ENCODE data around the gene GTF3C2. TPM values are rescaled to one million over a fixed set of nuclear protein-coding genes. Genes with fewer than 3 reads are reported as not detected.

GTF3C2 gene
- total and polyA plus RNA-seq, 9 of the 15 experiments (the other 6 are each of a cell fraction or from before 2014, with no cell fraction given), result 35.5 to 96.8 (median 53.0) TPM

DNA sequence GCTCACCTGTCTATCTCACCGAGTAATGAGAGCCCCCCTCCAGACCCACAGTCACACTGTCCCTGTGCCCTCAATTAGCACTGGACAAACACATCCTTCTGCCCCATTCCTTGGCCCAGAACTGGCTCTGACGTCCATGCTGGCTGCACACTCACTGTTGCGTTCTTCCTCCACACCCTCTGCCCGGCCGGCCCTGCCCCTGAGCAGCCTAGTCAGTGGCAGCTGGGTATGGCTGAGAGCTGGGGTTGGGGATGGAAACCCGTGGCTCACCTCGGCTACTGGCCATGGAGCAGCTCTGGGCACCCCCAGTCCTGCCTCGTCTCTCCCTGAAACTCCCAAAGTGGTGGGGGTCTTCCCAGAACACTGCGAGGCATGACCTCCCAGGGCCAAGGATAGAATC, 41.9 kb downstream of the GTF3C2 start:
- Histone ChIP-seq H3K79me2 (ENCODE audit: control insufficient read depth, insufficient read depth, low read length) (no peaks in the 10 kb centered on the region), H3K4me3 (no peak overlapping the region), H3K36me3 (ENCODE audit: control insufficient read depth, insufficient read depth, low read length) (peaks cover 15% of the 10 kb centered on the region; the same call in 1 of the 3 replicates), H2AFZ (ENCODE audit: low read depth, low read length) (no peak overlapping the region), H3K9me1 (ENCODE audit: control insufficient read depth, insufficient read depth, low read length) (peaks cover 7% of the 10 kb centered on the region), H3K27me3 (ENCODE audit: control insufficient read depth in 2 of 2, insufficient read depth in 2 of 2, low read length in 2 of 2) (no peaks in the 10 kb centered on the region), H4K20me1 (replicated peaks; ENCODE audit: control insufficient read depth, insufficient read depth, low read length) (0 out of 2 replicates have a peak, but pooled peaks cover 6% of the 10 kb centered on the region), H3K9me3 (replicated peaks; ENCODE audit: control insufficient read depth, insufficient read depth, low read depth, low read length) (no peaks in the 10 kb centered on the region), H3K9ac (ENCODE audit: insufficient read depth in 1 of 2, low read depth in 2 of 2, low read length in 2 of 2) (peak overlapping the region in 1 of 2 experiments; percentile 78; a peak in 2 of 4 replicates), H3K4me1 (replicated peaks in 1 of 2; ENCODE audit: control insufficient read depth in 2 of 2, insufficient read depth in 2 of 2, low read length in 2 of 2) (peaks cover 0 to 8% of the 10 kb centered on the region in 2 experiments; a peak in 3 of 5 replicates), H3K4me2 (ENCODE audit: insufficient read depth, low read length) (no peak overlapping the region), H3K27ac (ENCODE audit: extremely low read depth, low read depth, low read length) (no peak overlapping the region)
- POLR2A ChIA-PET, result interaction anchor here (0.6 to 1.8 kb wide), 5 partner anchors 9 to 214 kb away, joined by 3 to 4 read pairs (median 3); no protein-coding TSS in a partner anchor
- no TSS peak for BruUV-seq (replicated peaks)
- no peak for DNase-seq (ENCODE audit: extremely low read depth in 1 of 4, low spot score in 3 of 4)
- intact Hi-C loops (cut with micrococcal nuclease), result no loop called here
- in situ Hi-C loops (cut with MboI), result no loop called here
- 56% methylated on average over 8 of the region's 9 CpGs for WGBS (ENCODE audit: insufficient coverage, low coverage, missing lambda C conversion rate)
- CTCF ChIA-PET (ENCODE audit: low intra/inter-chr PET ratio), result no interaction called here
- no peak for FAIRE-seq
- TF ChIP-seq MAFG (tag; conservative IDR thresholded peaks at IDR 0.05), result no peak
- TF ChIP-seq, protein P1, sequence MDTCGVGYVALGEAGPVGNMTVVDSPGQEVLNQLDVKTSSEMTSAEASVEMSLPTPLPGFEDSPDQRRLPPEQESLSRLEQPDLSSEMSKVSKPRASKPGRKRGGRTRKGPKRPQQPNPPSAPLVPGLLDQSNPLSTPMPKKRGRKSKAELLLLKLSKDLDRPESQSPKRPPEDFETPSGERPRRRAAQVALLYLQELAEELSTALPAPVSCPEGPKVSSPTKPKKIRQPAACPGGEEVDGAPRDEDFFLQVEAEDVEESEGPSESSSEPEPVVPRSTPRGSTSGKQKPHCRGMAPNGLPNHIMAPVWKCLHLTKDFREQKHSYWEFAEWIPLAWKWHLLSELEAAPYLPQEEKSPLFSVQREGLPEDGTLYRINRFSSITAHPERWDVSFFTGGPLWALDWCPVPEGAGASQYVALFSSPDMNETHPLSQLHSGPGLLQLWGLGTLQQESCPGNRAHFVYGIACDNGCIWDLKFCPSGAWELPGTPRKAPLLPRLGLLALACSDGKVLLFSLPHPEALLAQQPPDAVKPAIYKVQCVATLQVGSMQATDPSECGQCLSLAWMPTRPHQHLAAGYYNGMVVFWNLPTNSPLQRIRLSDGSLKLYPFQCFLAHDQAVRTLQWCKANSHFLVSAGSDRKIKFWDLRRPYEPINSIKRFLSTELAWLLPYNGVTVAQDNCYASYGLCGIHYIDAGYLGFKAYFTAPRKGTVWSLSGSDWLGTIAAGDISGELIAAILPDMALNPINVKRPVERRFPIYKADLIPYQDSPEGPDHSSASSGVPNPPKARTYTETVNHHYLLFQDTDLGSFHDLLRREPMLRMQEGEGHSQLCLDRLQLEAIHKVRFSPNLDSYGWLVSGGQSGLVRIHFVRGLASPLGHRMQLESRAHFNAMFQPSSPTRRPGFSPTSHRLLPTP (IDR thresholded peaks at IDR 0.05; ENCODE audit: borderline replicate concordance, extremely low read depth, insufficient read length), result no peak
- TF ChIP-seq POLR2G (IDR thresholded peaks at IDR 0.05; ENCODE audit: low read depth, low read length), result peak; percentile 58; the same call in 1 of the 2 replicates
- ATAC-seq, result peak; percentile 14; the same call in 2 of the 3 replicates
